ENCODE results near the gene TMEM132C. TPM values are rescaled to one million over a fixed set of nuclear protein-coding genes. Genes with fewer than 3 reads are reported as not detected.

The TMEM132C gene
- polyA plus RNA-seq, 1 of the 3 experiments (the other 2 are of a cell fraction): not detected

DNA sequence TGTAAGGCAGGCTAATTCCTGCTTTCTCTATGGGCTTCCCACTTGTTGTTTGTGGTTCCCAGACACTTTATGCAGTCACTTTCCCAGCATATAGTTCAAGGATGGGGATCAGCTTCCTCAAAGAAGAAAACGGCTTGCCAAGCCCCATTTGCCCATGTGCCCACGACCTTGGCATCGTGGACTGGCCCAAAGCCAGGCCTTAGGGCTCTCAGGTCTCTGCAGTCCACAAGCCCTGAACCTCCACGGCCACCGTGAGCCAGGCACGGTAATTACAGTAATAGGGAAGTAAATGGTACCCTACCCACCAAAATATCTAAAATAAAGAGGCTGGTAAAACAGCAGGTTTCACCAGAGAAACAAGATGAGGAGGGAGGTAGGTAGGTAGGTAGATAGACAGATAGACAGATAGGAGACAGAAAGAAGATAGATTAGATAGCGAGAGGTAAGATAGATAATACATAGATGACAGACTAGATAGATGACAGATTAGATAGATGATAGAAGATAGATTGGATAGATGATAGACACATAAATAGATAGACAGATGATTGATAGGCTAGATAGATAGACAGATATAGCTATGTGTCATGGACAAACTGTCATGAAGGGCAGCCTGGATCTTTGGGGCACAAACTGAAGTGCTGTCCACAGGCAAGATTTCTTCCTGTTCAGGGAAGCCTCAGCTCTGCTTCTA is 393.7 kb downstream of the TMEM132C start (continued):
- TF ChIP-seq CHD2 (IDR thresholded peaks at IDR 0.05; ENCODE audit: low read length, partially characterized antibody) (no peak), GABPA (IDR thresholded peaks at IDR 0.05; ENCODE audit: low read depth) (no peak), YY1 (IDR thresholded peaks at IDR 0.05; ENCODE audit: low read depth) (no peak), ELF1 (IDR thresholded peaks at IDR 0.05) (no peak), FOXM1 (IDR thresholded peaks at IDR 0.05; ENCODE audit: low read depth) (no peak)

DNA sequence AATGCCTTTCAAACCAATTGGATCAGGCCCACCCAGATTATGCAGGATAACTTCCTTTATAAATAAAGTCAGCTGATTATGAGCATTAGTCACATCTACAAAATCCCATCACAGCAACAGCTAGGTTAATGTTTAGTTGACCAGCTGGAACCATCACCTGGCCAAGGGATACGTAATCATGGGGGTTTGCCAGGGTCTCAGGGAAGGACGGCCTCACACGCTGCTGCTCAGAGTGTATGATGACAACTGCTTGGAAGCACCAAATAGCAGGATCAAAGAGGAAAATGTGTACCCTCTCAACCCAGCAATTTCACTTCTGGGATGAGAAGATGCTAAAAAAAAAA is 394.2 kb downstream of the TMEM132C start:
- CTCF ChIA-PET: no interaction called here
- Histone ChIP-seq H2AFZ (ENCODE audit: low read depth) (no peak overlapping the region), H3K4me1 (ENCODE audit: control insufficient read depth in 1 of 2, insufficient read depth in 2 of 2, low read depth in 1 of 2, low read length in 1 of 2) (no peaks in the 10 kb centered on the region), H3K79me2 (ENCODE audit: insufficient read depth) (no peaks in the 10 kb centered on the region), H3K27me3 (ENCODE audit: insufficient read depth) (no peaks in the 10 kb centered on the region), H3K9me3 (no peaks in the 10 kb centered on the region), H3K9me2 (no peaks in the 10 kb centered on the region), H3K4me2 (no peak overlapping the region), H3K27ac (ENCODE audit: low read depth in 2 of 2, low read length in 1 of 2) (no peak overlapping the region), H4K20me1 (ENCODE audit: insufficient read depth) (no peaks in the 10 kb centered on the region), H3K4me3 (ENCODE audit: low read depth in 2 of 2, low read length in 1 of 2) (no peak overlapping the region), H3K9ac (no peak overlapping the region), H3F3A (replicated peaks; ENCODE audit: insufficient read depth) (no peaks in the 10 kb centered on the region), H3K36me3 (replicated peaks in 1 of 2; ENCODE audit: control insufficient read depth in 1 of 2, insufficient read depth in 2 of 2, low read length in 1 of 2) (no peaks in the 10 kb centered on the region)
- POLR2A ChIA-PET: no interaction called here
- TF ChIP-seq JUND (IDR thresholded peaks at IDR 0.05) (no peak), MXI1 (IDR thresholded peaks at IDR 0.05; ENCODE audit: low read depth, low read length) (no peak), RFX5 (IDR thresholded peaks at IDR 0.05; ENCODE audit: low read length) (no peak), SIN3A (IDR thresholded peaks at IDR 0.05; ENCODE audit: borderline replicate concordance, low read depth, low read length) (no peak), TCF12 (IDR thresholded peaks at IDR 0.05) (no peak), NRF1 (IDR thresholded peaks at IDR 0.05; ENCODE audit: low read depth, low read length) (no peak), YY1 (IDR thresholded peaks at IDR 0.05; ENCODE audit: low read depth) (no peak), GATA2 (CRISPR knock-in tag; IDR thresholded peaks at IDR 0.05) (no peak)
- TF ChIP-seq, protein P1, sequence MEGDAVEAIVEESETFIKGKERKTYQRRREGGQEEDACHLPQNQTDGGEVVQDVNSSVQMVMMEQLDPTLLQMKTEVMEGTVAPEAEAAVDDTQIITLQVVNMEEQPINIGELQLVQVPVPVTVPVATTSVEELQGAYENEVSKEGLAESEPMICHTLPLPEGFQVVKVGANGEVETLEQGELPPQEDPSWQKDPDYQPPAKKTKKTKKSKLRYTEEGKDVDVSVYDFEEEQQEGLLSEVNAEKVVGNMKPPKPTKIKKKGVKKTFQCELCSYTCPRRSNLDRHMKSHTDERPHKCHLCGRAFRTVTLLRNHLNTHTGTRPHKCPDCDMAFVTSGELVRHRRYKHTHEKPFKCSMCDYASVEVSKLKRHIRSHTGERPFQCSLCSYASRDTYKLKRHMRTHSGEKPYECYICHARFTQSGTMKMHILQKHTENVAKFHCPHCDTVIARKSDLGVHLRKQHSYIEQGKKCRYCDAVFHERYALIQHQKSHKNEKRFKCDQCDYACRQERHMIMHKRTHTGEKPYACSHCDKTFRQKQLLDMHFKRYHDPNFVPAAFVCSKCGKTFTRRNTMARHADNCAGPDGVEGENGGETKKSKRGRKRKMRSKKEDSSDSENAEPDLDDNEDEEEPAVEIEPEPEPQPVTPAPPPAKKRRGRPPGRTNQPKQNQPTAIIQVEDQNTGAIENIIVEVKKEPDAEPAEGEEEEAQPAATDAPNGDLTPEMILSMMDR (IDR thresholded peaks at IDR 0.05): no peak
- 19% methylated on average over 3 of the region's 3 CpGs for WGBS (ENCODE audit: low lambda C conversion rate)
- no peak for DNase-seq

DNA sequence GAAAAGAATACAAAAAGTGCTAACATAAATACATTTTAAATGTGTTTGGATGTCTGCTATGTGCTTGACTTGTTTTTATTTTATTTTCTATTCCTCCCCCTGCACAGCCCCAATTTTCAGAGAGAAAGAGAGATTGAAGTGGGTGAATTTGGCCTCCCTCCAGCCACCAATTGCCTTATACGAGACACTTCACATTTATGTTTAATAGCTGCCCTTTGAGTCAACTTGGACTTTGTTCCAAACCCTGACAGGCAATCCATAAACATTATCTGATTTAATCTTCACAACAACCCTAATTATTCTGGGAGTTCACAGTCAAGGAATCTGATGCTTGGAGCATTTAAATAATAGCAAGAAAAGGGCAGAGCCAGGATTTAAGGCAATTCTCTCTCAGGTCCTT is 395.1 kb downstream of the TMEM132C start:
- no peaks in the 10 kb centered on the region for H3K79me2 ChIP-seq (ENCODE audit: insufficient read depth)
- CTCF ChIA-PET: no interaction called here
- no peak overlapping the region for H3K4me3 ChIP-seq (ENCODE audit: low read depth in 2 of 2, low read length in 1 of 2)
- TF ChIP-seq POLR2AphosphoS5 (IDR thresholded peaks at IDR 0.05; ENCODE audit: low read depth, low read length): no peak
- TF ChIP-seq, protein P2, sequence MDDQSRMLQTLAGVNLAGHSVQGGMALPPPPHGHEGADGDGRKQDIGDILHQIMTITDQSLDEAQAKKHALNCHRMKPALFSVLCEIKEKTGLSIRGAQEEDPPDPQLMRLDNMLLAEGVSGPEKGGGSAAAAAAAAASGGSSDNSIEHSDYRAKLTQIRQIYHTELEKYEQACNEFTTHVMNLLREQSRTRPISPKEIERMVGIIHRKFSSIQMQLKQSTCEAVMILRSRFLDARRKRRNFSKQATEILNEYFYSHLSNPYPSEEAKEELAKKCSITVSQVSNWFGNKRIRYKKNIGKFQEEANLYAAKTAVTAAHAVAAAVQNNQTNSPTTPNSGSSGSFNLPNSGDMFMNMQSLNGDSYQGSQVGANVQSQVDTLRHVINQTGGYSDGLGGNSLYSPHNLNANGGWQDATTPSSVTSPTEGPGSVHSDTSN (IDR thresholded peaks at IDR 0.05): no peak
- no peak overlapping the region for H2AFZ ChIP-seq (ENCODE audit: low read depth)
- DNase-seq: no peak
- no peak overlapping the region for H3K27ac ChIP-seq (ENCODE audit: low read depth in 2 of 2, low read length in 1 of 2)
- no peaks in the 10 kb centered on the region for H3K9me3 ChIP-seq
- no peak overlapping the region for H3K4me2 ChIP-seq
- no peaks in the 10 kb centered on the region for H4K20me1 ChIP-seq (ENCODE audit: insufficient read depth)
- 3% methylated on average over 1 of the region's 1 CpG for WGBS (ENCODE audit: low lambda C conversion rate)
- POLR2A ChIA-PET: no interaction called here
- no peaks in the 10 kb centered on the region for H3K27me3 ChIP-seq (ENCODE audit: insufficient read depth)
- no peaks in the 10 kb centered on the region for H3K4me1 ChIP-seq (ENCODE audit: control insufficient read depth in 1 of 2, insufficient read depth in 2 of 2, low read depth in 1 of 2, low read length in 1 of 2)
- no peaks in the 10 kb centered on the region for H3F3A ChIP-seq (replicated peaks; ENCODE audit: insufficient read depth)
- H3K36me3 ChIP-seq (replicated peaks in 1 of 2; ENCODE audit: control insufficient read depth in 1 of 2, insufficient read depth in 2 of 2, low read length in 1 of 2): no peaks in the 10 kb centered on the region
- no peaks in the 10 kb centered on the region for H3K9me2 ChIP-seq
- no peak overlapping the region for H3K9ac ChIP-seq

Measured in SK-N-SH (cell line).